AML-193 (cell line): ENCODE data around the gene KCNF1.

ENCODE experiments used
- DNase-seq, 2 experiments: peaks; one replicate each; lab custom pipeline; 2025; lab: John Stamatoyannopoulos, UW

Gene KCNF1

DNA sequence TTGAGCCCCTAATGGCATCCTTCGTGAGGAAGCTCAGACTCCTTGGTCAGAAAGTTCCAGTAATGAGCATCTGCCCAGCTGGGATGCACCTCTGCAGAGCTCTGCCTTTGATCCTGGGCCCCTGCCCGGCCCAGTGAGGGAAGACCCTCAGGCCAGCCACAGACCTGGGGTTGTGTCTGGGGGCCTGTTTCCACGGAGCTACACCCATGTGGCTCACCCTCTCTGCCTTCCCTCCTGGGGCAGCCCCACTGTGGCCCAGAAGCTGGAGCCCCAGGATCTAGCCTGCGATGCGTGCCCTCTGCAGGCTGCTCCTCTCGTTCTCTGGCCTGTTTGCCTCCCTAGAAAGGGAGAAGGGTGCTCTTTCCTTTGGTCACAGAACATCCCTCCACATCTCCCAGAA is 9.8 kb downstream of the KCNF1 start:
- no peak for DNase-seq

DNA sequence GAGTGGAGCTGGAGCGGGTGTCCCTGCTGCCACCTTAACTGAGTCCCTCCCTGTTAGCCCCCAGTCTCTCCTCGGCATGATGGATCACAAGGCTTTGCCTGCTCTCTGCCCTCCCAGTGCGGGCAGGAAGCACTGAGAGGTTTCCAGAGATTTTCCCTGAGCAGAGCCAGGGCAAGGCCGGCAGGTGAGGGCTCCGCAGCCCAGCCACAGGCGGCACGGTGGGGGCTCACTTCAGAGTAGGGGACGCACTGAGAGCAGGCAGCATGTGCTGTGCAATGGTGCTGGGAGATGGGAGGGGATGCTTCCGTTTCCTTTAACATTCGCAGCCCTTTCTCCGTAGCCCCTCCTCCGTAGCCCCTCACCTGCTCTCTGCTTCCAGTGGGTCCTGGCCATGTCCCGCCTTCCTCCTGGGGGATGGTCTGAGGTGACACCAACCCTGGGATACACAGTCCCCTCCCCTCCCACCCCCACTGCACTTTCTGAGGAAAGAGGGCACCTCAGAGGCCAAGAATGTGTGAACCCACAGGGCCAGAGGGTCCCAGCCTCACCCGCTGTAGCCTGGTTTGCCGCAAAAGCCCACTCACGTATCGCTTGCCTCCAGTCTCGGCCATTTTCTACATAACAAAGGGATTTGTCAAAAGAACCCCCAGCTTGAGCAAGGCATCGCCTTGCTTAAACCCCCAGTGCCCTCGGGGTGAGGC is 10.7 kb downstream of the KCNF1 start:
- DNase-seq: no peak

DNA sequence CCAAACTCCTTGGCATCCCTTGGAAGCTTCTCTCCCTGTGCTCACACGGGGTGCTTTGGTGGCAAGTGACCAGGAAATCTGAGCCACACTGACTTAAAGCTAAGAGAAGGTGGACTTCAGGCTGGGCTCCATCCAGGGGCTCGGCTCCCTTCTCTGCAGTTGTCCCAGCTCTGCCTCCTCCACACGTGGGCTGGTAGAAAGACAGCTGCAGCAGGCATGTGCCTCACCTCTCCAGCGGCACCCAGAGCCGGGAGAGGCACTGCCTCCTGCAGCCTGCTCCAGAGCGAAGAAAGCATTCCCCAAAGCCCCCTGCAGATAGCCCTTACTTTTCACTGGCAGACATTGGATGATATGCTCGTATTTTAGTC is 11.3 kb downstream of the KCNF1 start:
- no peak for DNase-seq

DNA sequence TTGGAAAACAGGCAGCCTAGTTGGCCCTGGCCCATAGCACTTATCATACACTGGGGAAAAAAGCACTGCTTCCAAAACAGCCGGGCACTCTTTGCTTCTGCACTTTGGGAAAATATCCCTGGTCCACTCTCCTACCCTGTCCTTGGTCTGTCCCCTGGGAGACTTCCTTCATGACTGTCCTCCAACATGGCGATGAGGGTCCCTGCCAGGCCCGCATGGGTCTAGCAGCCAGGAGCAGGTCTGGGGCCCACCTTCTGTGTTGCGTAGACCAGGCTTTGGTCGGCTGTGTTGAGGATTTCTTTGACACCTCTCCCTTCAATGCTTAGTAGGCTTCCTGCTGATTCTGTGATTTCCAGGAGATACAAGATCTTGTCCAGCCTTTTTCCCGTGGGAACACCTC is 12.2 kb downstream of the KCNF1 start:
- DNase-seq: no peak

DNA sequence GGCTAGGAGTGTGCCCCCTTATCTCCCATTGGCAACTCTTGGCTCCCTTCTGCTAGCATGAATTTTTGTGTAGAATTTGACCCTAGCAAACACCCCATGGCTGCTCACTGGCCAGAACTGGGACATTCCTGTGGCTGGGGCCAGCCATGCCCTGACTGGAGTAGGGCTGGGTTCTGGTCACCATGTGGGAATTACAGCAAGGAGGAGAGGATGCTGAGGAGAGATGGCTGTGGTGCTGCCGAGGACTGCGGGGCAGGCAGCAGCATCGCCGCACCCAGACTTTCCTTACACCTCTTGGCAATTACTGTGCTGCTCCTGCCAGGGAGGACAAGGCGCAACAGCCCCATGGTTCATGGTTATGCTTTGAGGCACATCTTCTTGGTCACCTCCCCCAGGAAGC is 12.7 kb downstream of the KCNF1 start:
- DNase-seq: no peak

DNA sequence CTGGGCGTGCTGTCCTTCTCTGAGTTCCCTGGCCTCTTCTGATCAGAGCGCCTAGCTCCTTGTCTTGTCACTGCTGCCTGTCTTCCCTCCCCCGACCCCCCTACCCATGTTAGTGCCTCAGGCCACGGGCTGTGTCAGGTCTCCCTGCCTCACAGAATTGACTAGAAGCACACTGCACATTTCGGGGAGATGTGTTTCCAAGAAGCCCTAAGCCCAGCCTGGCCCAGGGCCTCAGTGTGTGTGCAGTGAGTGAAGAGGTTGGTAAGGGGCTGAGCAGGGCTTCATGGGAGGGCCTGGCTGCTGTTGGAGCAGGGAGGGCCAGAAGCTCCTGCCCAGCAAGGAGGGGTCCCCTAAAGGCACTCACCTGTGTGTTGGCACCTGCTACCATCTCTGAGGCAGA is 13.1 kb downstream of the KCNF1 start:
- DNase-seq: no peak

DNA sequence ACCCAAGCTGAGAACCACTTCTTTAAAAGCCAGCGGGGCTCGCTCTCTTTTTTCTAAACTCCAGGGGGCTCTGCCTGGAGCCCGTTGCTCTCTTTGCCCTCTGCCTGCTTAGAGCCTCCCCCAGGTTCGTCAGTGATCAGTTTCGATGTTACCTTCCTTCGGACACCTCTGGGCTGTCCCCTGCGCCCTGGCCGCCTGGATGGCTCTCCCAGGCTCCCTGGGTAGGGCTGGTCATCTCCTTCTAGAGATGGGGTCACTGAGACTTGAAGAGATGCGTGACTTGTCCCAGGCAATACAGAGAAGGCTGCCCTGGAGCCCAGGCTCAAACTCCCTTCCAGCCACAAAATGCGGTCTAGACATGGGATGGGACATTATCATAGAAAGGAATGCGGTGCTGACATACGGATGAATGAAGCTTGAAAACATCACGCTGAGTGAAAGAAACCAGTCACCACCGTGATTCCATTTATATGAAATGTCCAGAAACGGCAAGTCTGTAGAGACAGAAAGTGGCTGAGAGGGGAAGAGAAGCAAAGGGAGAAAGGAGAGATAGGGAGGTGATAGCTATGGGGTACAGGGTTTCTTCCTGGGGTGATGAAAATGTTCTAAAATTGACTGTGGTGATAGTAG is 14.6 kb downstream of the KCNF1 start:
- no peak for DNase-seq

DNA sequence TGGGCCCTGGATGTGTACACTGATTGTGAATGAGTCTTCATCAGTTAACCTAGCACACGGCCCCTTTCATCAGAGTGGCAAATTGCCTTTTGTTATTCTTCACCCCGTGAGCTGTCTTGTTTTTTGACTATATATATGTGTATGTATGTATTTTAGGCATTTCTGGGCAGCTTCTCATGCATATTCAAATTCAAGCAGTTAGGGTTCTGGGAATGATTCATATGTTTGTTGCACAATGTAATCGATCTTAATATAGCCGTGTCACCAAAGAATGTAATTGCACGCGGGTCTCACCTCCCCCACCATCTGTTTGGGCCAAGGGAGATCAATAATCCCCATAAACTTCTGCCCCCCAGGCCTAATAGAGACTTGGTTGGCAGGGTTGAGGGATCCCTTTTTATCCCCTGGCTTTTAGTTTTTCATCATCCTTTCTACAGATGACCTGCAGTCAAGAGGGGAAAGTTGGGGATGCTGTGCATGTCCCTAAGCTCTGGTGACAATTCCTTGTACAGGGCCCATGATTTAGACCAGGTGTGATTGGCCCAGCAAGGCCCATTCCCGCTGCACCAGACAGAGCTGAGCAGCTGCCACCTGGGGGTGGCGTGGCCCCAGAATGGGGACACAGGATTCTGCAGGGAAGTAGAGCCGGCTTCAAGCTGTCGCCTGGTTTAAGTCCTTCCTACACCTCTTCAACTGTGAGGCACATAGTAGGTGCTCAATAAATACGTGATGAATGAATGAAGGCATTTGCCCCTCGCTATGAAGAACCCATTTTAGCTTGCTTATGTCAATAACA is 19.2 kb downstream of the KCNF1 start:
- DNase-seq: no peak

DNA sequence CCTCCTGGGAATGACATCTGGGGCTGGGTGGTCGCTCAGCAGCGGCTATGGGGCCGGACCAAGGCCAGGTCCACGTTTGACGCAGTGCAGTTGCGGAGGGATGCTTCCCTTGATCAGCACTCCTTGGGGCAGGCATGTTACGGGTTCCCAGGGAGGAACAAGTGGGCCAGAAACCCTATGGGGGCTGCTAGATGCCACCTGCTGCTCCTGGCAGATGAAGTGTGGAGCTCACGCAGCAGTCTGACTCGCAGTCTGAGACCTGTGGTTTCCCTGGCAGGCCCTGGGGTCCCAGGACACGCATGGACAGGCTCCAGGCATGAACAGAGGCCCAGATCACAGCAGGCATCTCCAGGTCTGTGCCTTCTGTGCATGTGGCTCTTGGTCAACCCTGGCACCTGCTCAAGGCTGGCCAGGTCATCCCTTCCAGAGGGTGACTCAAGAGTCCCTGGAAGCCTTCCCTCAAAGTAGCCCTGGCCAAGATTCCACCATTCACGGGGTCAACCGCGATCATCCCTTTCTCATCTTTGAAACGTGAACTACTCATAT is 20.0 kb downstream of the KCNF1 start:
- no peak for DNase-seq

DNA sequence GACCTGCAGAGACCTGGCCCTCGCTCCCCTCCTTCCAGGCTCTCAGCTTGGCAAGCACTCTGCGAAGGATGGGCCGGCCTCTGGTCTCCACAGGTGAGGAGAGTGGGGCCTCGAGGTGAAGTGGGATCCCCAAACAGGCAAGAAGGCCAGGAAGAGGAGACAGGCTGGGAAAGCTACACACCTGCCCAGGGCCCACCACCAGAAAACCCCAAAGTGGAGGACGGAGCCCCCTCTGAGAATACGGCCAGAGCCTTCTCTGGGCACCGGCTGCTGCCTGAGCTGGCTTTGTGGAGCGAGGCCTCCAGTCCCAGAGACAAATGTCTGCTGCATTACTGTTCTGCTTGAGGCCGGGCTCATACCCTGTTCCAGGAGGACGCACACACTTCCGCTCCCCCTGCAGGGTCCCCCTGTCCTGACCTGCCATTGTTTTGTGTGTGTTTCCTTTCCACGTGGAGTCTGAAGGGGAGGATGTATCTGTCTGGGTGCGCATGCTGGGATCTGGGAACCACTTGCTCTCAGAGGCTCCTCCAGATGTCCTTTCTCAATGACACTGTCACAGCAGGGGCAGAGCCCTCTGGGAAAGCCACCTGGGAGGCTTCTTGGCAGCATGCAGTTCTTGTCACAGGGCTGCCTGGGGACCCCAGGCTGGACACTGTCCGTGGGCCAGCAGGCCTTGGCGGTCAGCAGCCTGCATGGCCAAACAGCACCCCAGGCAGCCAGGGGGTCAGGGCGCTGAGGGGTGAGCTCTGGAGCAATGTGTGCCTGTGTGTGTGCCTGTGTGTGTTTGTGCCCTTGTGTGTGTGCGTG is 20.8 kb downstream of the KCNF1 start:
- no peak for DNase-seq

DNA sequence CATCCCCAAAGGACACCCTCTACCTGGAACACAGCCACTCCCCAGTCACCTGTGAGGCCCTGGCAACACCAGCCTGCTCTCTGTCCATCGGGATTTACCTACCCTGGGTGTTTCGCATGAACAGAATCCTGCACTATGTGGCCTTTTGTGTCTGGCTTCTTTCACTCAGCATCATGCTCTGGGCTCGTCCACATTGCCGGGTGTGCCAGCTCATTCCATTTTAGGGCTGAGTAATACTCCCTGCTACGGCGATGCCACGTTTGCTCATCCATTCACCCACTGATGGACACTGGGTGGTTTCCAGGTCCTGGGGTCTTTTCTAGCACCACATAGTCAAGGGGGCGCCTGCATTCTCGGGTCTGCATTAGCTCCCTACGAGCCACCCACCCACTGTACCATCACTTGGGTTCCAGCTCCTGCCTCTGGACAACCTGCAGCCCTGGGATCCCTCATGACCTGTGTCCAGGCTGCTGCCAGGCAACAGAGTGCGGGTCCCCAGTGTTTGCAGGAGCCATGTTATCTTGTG is 22.0 kb downstream of the KCNF1 start:
- DNase-seq: no peak

DNA sequence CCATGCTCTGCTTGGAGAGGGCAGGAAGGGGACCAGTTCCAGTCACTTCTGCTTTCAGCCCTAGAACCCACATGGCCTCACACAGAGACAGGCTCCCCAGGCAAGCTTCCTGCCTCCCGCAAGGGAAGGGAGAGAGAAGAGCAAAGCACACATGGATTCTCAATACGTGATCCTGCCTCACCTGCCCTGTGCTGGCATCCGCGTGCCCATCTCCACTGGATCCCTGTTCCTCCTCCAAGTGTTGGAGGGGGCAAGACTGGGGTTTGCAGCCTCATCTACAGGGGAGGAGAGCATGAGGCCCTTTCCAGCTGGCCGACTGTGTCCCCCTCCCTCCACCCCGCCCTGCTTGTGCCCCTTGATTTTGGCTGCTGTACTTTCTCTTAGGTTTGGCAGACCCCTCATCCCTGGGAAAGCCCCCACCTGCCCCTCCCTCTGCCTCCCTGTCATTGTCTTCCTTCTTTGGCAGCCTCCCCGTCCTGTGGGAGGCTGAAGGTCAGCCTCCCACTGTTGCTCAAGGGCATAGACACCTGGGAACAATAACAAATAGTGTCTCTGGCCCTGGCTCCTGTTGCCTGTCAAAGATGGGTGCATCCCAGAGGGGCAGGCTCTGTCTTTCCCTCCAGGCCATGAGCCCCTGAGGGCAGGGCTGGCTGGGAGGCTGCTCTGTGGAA is 22.7 kb downstream of the KCNF1 start:
- DNase-seq: no peak

DNA sequence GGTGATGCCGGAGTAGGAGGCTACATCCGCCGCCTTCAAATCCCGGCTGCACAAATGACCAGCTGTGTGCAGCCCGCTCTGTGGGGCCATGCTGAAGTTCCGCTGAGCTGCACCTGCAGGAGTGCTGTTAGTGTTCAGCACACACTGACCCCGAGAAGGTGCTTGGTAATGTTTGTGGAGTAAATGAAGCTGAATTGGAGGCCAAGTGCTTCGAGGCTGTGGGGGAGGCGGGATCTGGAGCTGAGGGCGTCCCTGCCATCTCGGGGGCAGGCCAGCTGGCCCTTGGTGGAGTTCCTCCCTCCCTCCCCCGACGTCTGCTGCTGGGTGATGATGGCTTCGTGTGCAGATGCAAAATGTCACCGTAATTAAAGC is 23.2 kb downstream of the KCNF1 start:
- DNase-seq: no peak

DNA sequence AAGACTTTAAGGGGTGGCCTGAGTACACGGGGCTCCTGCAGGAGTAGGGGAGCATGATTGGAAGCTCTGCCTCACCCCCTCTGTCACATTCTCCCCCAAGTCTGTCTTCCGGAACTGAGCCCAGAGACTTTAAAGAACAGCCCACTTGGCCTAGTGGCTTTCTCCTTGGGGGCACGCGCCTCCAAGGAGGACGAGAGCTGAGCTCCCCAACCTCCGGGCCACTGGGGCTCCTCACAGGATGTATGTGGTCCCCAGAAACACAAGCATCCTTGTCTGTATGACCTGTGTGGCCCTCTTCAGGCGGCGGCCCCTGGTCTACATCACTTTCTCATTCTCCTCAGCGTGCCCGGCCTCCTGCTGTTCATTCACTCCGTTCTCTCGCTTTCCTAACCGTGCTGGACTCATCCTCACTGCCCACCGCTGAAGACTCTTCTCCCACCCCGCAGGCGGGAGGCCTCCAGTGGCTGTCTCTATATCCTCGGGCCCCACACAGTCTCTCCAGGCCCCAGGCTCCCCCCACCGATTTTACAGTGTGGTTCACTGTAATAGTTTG is 23.7 kb downstream of the KCNF1 start:
- DNase-seq: no peak

DNA sequence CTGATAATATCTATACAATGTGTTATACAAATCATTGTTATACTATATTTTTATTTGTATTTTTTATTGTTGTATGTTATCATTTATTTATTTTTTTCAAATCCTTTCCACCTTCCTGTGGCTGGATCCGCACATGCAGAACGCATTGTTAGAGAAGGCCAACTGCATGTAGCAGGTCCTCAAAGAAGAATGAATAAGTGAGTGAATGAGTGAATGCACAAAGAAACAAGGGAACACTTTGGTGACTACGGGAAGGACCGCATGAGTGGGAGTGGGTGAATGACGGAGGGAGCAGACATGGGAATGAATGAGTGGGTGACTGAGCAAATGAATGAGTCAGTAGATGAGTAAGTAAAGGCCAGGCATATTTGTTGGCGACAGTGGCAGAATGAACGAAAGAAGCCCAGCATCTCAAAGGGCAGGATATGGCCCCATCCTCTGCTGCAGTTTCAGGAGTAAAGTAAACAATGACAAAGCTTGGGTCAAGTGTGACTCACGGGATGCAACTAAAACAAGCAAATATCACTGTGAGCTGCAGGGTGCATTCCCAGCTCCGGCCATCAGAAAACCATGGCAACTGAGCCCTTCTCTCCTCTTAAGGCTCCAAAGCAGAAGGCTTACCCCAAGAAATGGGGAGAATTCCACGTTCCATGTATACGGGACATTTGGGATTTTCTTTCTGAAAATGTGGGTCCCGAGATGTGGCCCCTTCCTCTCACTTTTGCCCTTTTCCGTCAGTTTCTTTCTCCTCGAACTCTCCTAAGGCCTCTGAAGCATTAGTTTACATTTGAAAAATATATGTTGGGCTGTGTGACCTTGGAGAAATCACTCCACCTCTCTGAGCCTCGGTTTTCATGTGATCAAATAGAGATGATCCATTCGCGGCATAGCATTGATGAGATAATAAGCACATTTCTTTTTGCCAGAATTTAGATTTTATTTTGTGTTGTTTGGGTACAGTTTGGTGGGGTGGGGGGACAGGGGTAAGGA is 24.5 kb downstream of the KCNF1 start:
- no peak for DNase-seq

DNA sequence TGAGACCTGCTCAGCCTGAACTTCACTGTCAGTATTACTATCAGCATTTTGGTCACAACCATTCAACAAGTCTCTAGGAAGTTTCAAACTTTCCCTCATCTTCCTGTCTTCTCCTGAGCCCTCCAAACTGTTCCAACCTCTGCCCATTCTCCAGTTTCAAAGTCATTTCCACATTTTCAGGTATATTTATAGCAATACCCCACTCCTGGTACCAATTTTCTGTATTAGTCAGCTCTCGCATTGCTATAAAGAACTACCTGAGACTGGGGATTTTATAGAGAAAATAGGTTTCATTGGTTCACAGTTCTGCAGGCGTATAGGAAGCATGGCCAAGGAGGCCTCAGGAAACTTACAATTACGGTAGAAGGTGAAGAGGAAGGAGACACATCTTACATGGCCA is 27.3 kb downstream of the KCNF1 start:
- DNase-seq: no peak

DNA sequence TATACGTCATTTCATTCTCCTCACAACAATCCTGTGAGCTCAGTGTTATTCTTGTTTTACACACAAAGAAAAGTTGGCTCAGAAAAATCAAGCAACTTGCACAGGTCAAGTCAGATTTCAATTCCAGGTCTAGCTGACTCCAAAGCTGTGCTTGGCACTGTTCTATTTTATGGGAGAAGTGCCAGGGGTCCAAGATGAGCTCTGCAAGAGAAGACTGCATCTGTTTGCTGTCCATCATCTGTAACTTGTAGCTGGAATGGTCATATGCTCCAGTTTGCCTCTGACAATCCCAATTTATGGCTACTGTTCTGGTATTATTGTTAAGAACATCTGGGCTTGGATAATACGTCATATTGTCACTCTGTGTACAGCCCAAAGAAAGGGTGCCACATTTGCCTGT is 28.9 kb downstream of the KCNF1 start:
- DNase-seq: no peak

DNA sequence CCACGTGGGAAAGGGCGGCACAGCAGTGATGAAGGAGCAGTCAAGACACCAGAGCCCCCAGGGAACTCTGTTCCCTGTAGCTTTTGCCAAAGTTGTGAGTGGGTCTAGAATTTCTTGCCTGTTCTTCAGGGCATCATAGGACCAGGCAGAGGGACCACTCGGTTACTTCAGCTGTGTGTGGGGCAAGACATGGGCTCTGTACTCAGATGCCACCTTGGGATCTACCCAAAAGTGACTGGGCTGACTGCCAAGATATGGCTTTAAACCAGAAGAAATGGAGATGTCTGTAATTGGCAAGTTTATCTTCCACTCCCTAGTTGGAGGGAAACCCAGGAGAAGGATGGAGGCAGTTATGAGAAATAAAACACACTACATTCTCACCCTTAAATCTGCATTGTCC is 29.6 kb downstream of the KCNF1 start:
- no peak for DNase-seq

DNA sequence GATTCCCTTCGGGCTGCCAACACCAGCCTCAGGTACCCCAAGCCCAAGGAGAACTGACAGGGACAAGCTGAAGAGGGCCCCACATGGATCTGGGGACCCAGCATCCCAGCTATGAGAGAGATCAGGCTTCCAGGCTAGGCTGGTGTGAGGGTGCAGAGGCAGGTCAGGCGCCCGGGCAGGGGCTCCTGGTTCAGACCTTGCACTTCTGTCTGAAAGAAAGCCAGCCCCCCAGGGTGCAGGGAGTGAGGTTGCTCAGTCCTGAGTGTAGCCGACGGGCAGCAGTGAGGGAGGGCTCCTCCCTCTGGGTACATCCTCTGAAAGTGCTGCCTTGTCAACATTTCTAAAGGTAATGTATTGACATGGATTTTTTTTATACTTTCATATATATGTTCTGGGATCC is 33.1 kb downstream of the KCNF1 start:
- no peak for DNase-seq

DNA sequence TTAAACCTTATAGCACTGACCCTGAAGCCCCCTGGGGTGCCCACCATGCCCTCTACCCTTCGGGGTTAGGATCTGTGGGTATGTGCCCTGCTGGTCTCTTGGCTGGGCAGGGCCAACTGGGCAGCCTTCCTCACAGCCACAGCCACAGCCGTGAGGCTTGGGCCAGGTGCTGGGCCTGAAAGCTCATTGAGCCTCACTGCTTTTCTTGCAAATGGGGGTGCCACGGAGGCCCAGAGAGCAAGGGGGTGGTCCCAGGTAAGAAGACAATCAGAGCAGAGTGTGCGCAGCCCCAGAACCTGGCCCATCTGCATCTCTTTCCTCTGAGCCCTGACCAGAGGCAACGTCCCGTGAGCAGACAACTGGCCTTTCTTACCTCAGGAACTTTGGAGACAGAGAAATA is 34.7 kb downstream of the KCNF1 start:
- DNase-seq: no peak
